GM21737 (cell line): ENCODE data around the gene WFDC1.

ENCODE experiments used
- ATAC-seq: cut with Tn5 transposase; IDR thresholded peaks from one replicate; pipeline ENCODE4 v1.9.1; 2021; ENCODE audit warnings: mild to moderate bottlenecking, moderate library complexity; ENCODE audit not compliant: unreplicated experiment

The WFDC1 gene

DNA sequence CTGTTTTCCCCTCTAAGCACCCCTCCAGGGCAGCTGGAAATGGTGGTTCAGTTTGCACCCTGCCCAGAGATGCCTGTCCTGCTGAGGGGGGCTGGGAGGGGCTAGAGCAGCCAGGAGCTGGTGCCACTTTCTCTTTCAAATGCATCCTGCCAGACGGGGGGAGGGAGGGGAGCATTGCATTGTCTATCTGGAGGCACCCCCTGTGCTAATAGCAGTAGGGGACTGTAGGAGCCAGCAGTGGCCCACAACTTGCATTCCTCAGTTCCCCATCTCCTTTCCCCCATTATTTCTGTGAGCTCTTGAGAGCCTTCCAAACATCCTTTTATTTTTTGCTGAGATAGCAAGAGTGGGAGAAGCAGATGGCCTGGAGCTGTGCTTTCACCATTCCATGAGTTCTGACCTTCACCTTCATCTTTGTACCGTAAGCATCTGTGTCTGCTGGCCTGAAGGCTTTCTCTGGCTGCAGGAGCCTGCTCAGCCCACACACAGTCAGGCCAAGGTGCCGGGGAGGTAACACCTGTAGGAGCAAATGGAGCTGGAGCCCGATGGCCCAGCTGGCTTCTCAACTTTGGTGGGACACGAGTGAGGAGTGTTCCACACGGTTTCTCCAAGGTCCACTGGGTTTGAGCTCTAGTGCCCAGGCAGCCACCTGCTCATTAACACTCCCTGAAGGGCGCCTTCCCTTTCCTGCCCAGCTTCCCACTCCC, 5.2 kb downstream of the WFDC1 start:
- ATAC-seq: no peak

DNA sequence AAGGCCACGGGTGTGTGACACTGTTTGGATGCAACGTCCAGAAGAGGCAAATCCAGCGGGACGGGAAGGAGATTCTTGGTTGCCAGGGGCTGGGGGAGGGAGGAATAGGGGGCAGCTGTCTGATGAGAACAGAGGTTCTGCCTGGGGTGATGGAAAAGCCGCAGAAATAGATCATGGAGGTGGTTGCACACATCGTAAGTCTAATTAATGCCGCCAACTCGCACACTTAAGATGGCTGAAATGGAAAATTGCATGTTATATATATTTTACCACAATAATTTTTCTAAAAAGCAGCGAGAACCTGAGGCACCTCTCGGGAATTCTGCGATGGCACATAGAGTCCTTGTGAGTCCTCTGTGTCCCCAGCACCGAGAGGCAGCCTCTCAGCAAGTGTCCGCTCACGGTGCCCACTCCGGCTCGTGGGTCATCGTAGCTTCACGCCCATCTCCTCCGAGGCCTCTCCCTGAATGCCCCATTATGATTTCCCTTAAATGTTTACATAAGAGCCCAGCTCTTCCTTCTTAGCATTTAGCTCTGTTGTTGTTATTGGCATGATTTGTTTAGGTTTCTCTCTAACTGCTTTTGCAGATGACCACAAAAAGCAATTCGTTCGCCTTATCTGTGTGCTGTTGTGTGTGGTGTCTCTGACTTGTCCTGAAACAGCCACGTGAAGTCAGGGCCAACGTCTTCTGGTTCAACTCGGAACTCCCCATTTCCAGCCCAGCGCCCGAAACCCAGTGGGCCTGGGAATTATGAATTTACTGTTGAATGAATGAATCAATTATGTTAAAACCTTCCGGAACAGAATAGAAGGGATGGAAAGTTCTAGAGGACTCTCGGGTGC, 7.7 kb downstream of the WFDC1 start:
- ATAC-seq: no peak

DNA sequence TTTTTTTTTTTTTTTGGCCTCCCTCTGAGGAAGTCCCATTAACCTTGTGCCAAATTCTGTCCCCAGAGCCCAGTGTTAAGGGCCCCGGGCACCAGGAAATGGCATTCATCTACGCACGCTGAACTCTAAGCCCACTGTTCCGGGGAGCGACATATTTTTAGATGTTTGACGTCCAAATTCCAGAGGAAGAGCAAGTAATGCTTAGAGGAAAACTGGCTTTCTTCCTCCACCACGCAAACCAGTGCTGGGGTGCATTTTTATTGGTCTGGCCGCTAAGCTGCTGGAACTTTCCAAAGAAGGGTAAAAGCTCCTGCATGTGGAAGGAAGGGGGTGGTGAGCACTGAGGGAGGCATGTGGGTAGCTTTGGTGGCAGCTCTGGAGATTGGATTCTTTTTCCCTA, 8.3 kb downstream of the WFDC1 start:
- ATAC-seq: no peak

DNA sequence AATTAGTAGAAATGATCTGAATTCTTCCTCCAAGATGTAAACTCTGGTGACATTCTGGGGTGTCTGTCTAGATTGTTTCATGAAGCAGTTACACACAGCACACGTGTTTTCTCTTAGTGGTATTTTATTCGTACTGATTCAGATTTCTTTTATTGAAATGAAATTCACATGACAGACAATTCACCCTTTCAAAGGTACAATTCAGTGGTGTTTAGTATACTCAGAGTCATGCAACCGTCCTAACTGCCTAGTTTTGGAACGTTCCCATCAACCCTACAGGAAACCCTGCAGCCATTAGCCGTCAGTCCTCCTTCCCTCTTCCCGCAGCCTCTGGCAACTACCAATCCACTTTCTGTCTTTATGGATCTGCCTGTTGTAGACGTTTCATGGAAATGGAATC, 8.8 kb downstream of the WFDC1 start:
- no peak for ATAC-seq

DNA sequence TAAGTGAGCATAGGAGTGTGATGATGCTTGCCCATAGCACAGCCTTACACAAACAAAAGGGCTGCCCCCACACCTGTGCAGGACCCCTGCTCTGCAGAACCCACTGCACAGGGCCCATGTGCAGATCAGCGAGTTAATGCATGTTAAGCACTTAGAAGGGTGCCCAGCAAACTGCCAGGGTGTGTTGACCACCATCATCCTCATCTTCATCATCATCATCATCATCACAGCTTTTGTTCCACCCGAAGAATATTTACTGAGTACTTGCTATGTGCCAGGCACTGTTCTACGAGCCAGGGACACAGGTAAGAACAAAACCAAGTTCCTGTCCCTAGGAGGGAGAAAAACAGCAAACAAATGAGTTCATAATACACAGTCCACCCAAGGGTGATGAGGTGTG, 11.9 kb downstream of the WFDC1 start:
- no peak for ATAC-seq

- ATAC-seq: no peak
These were observed 12.7 kb downstream of the WFDC1 start for GRCh38 chr16:84307209-84307954.

- no peak for ATAC-seq
These were observed 13.4 kb downstream of the WFDC1 start for GRCh38 chr16:84308120-84308519.

- no peak for ATAC-seq
These were observed 16.0 kb downstream of the WFDC1 start for GRCh38 chr16:84310642-84311041.

- ATAC-seq: no peak
These were observed 18.2 kb downstream of the WFDC1 start for GRCh38 chr16:84312783-84313382.

DNA sequence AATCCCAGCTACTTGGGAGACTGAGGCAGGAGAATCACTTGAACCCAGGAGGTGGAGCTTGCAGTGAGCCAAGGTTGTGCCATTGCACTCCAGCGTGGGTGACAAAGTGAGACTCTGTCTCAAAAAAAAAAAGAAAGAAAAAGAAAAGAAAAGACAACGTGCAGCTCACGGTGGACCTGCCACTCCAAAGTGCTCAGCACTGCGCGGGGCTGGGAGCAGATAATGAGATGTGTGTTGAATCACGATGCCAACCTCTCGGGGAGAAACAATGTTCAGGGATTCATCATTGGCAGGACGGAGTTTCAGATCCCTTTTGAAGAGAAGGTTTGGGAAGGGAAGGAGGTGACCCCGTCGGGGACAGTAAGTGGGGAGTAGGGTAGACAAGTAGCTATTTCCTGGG, 19.2 kb downstream of the WFDC1 start:
- ATAC-seq: no peak

DNA sequence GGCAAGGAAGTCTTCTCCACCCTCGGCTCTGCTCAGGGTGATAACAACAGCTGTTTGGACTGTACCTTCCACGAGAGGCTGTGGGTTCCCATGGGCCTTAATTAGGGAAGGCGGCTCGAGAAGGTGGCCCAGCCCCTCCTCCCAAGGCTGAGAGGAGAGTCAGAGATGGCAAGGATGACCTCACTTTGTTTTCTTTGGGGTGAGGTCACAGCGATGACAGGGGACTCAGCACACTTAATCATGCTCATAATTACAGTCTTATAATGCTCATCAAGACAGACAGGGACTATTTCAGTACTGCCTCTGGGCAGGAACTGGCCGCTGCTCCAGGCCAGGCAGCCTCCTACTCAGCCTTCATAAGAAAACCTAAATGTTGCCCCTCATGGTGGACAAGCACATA, 19.7 kb downstream of the WFDC1 start:
- no peak for ATAC-seq

DNA sequence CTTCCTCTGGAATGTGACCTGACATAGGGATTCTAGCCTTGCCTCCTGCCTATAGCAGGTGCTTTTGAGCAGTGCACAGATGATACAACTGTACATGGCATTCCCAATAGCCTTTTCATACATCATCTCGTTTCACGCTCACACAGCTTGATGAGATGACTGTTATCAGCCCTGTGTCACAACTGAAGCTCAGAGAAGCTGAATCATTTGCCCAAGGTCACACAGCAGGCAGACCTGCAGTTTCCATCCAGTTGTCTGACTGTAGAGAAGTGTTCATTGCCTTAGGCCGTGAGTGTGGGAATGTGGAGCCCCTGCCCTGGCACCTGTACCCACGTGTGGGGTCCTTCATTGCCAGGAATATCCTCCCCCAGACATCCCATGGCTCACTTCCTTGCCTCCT, 20.1 kb downstream of the WFDC1 start:
- no peak for ATAC-seq

DNA sequence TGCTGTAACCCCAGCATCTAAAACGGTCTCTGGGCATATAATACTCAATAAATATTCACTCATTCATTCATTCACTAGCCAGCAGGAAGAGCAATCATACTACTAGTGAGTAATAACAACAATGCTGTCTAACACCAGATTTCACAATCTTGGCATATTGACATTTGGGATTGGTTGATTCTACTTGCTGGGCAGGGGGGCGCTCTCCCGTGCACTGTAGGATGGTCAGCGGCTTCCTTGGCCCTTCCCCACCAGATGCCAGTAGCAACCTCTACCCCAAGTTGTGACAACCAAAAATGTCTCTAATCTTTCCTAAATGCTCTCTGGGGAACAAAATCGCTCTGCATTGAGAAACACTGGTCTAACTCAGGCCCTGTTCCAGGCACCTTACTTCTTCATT, 20.7 kb downstream of the WFDC1 start:
- no peak for ATAC-seq

- ATAC-seq: no peak
These were observed 23.7 kb downstream of the WFDC1 start for GRCh38 chr16:84318091-84318975.

DNA sequence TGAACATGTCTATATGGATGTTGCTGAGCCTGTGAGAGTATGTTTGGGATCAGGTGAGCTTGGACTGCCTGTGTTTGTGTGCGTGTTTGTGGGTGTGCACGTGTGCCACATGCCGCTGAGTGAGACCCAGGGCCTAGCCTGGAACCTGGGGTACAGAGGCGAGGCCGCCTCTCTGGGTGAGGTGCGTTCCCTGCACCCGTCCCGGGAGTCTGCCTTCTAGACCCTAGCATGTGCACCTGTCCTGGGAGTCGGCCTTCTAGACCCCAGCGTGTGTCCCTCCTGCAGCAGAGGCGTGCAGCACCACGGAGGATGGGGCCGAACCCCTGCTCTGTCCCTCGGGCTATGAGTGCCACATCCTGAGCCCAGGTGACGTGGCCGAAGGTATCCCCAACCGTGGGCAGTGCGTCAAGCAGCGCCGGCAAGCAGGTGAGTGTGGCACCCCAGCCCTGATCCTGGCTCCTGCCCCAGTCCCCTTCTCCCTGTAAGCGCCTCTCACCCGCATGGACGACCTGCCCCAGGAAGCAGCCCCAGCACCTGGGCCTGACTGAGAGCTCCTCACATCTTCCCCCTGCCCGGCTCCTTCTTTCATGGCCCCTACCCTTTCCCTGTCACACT, 24.6 kb downstream of the WFDC1 start:
- ATAC-seq: no peak

DNA sequence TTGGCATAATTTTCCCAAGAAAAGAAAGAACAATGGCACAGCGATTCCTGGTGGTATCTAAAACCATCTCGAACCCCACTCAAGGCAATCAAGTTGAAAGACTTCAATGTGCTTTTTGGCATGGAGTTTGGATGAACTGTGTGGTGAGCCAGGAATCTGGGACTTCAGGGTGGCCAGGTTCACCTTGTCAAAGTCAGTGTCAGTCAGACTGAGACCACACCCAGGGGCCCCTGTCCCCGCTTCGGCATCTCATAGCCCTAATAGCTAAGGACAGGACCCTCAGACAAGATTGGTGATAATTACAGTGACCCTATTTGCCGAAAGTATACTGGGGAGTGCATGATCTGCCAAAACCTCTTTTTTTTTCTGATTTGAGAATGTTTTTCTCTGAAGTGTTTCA, 25.8 kb downstream of the WFDC1 start:
- no peak for ATAC-seq

- ATAC-seq: no peak
These were observed 27.3 kb downstream of the WFDC1 start for GRCh38 chr16:84321932-84322331.

DNA sequence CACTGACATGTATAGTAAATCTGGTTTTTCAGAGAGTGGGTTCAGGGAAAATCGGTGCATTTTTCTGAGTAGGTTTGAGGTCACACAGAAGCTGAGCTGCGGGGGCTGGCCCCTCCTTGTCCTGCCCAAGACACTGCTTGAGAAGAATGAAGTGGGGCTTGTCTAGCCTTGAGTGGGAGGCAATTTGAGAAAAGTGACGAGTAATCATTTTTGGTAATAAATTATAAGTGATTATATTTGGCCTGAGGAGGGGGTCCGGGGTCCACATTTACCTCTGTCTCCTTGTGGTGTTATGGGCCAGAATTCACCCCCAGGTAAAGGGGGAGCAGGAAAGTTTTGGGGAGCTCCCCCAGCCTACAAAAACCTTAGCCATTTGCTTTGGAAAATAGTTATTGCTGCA, 28.1 kb downstream of the WFDC1 start:
- no peak for ATAC-seq

DNA sequence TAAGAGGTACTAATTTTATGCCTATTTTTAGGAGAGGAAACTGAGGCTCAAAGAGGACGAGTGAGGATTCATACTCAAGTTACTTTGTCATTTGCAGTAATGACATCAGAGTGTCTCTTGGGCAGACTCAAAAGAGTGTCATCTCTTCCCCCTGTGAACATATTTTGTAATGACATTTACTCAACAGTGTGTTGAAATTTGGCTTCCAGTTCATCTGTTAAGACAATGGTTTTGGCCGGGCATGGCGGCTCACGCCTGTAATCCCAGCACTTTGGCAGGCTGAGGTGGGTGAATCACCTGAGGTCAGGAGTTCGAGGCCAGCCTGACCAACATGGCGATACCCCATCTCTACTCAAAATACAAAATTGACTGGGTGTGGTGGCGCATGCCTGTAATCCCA, 28.9 kb downstream of the WFDC1 start:
- ATAC-seq: no peak
